Chondrocyte (in vitro differentiated cells): ENCODE results near the gene CFD. TPM values are rescaled to one million over a fixed set of nuclear protein-coding genes. Genes with fewer than 3 reads are reported as not detected.
"Not testable (repeated sequence)": the region's sequence is repeated elsewhere in the genome, so short reads cannot be mapped to it uniquely, and the experiment has no call there.

Source experiments
- DNase-seq: peaks from one replicate; pipeline ENCODE4 v3.0.0; 2021; ENCODE audit warnings: mixed read lengths, low spot score
- H3K27ac Mint-ChIP-seq: one replicate; pipeline ENCODE4 v1.8.0; 2021; ENCODE audit warnings: mild to moderate bottlenecking, moderate library complexity, mixed read lengths; ENCODE audit not compliant: unreplicated experiment
- H3K27me3 Mint-ChIP-seq: 2 replicates; pipeline ENCODE4 v1.8.0; 2021; ENCODE audit warnings: low read depth, mixed read lengths
- H3K36me3 Mint-ChIP-seq: 2 replicates; pipeline ENCODE4 v1.8.0; 2021; ENCODE audit warnings: low read depth, mixed read lengths
- H3K4me1 Mint-ChIP-seq: 2 replicates; pipeline ENCODE4 v1.8.0; 2021; ENCODE audit warnings: low read depth, mild to moderate bottlenecking, mixed read lengths
- H3K4me3 Mint-ChIP-seq: one replicate; pipeline ENCODE4 v1.8.0; 2021; ENCODE audit warnings: mild to moderate bottlenecking, moderate library complexity, mixed read lengths; ENCODE audit not compliant: unreplicated experiment
- H3K9me3 Mint-ChIP-seq: 2 replicates; pipeline ENCODE4 v1.8.0; 2021; ENCODE audit warnings: low read depth, mixed read lengths
- total RNA-seq: library from RNA; stranded (reverse); gene quantifications from 3 replicates; pipeline ENCODE4 v1.2.1, GENCODE V29; 2021
- TF ChIP-seq, protein P1 (sequence below): fragments of 200-600 bp; sonication (generic); IDR thresholded peaks from 2 replicates; pipeline ENCODE4 v1.5.0; 2021; ENCODE audit warnings: antibody characterized with exemption, mild to moderate bottlenecking, moderate library complexity

The CFD gene
- total RNA-seq, 1 donor from 2014 or later: 1.8 TPM

DNA sequence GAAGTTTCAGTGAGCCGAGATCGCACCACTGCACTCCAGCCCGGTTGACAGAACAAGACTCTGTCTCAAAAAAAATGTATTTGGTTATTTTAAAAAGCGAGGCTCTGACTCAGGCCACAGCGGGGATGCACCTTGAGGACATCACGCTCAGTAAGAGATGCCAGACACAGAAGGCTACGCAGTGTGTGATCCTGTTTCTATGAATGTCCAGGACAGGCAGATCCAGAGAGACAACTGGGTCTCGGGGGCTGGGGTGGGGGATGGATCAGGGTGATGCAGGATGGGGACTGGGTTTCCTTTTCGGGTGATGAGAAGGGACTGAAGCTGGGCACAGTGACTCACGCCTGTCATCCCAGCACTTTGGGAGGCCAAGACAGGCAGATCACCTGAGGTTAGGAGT, 28.1 kb downstream of the CFD start:
- no peak overlapping the region for H3K4me3 Mint-ChIP-seq

GRCh38 chr19:888581-889385, 29.3 kb downstream of the CFD start:
- DNase-seq: no peak
- Mint-ChIP-seq H3K4me3 (no peak overlapping the region), H3K4me1 (peaks cover 15% of the 10 kb centered on the region), H3K36me3 (peaks cover 2% of the 10 kb centered on the region), H3K27me3 (no peaks in the 10 kb centered on the region), H3K9me3 (no peaks in the 10 kb centered on the region), H3K27ac (no peak overlapping the region)
- TF ChIP-seq, protein P1, sequence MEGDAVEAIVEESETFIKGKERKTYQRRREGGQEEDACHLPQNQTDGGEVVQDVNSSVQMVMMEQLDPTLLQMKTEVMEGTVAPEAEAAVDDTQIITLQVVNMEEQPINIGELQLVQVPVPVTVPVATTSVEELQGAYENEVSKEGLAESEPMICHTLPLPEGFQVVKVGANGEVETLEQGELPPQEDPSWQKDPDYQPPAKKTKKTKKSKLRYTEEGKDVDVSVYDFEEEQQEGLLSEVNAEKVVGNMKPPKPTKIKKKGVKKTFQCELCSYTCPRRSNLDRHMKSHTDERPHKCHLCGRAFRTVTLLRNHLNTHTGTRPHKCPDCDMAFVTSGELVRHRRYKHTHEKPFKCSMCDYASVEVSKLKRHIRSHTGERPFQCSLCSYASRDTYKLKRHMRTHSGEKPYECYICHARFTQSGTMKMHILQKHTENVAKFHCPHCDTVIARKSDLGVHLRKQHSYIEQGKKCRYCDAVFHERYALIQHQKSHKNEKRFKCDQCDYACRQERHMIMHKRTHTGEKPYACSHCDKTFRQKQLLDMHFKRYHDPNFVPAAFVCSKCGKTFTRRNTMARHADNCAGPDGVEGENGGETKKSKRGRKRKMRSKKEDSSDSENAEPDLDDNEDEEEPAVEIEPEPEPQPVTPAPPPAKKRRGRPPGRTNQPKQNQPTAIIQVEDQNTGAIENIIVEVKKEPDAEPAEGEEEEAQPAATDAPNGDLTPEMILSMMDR: no peak

More for the DNA sequence above, 28.1 kb downstream of the CFD start:
- H3K27ac Mint-ChIP-seq: no peak overlapping the region
- no peaks in the 10 kb centered on the region for H3K9me3 Mint-ChIP-seq
- DNase-seq: no peak
- peaks cover 2% of the 10 kb centered on the region for H3K36me3 Mint-ChIP-seq
- peaks cover 8% of the 10 kb centered on the region for H3K4me1 Mint-ChIP-seq
- TF ChIP-seq, protein P1: no peak
- no peaks in the 10 kb centered on the region for H3K27me3 Mint-ChIP-seq

GRCh38 chr19:889662-890295, 30.3 kb downstream of the CFD start:
- Mint-ChIP-seq H3K9me3 (no peaks in the 10 kb centered on the region), H3K36me3 (peaks cover 2% of the 10 kb centered on the region), H3K4me1 (peaks cover 16% of the 10 kb centered on the region), H3K27ac (no peak overlapping the region), H3K4me3 (no peak overlapping the region), H3K27me3 (no peaks in the 10 kb centered on the region)
- TF ChIP-seq, protein P1: no peak
- DNase-seq: no peak

DNA sequence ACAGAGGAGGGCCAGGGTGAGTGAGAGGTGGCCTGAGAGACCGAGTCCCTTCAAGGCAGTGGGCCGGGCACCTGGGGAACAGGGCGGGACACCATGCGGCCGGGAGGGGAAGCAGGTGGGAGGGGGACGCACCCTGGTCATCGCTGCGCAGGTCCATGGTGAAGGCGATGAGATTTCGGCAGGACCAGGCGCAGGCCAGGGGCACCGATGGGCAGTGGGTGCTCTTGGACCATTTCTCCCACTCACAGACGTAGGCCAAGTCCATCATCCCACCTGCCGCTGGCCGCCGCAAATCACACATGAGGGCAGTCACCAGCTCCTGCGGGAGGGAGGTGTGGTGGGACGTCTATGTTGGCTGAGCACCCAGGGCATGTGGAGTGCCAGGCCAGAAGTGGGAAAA, 31.4 kb downstream of the CFD start:
- Mint-ChIP-seq H3K27ac (no peak overlapping the region), H3K36me3 (peaks cover 2% of the 10 kb centered on the region), H3K4me3 (peak overlapping the region; percentile 62), H3K4me1 (peaks cover 16% of the 10 kb centered on the region), H3K9me3 (no peaks in the 10 kb centered on the region), H3K27me3 (no peaks in the 10 kb centered on the region)
- DNase-seq: no peak
- TF ChIP-seq, protein P1: no peak

DNA sequence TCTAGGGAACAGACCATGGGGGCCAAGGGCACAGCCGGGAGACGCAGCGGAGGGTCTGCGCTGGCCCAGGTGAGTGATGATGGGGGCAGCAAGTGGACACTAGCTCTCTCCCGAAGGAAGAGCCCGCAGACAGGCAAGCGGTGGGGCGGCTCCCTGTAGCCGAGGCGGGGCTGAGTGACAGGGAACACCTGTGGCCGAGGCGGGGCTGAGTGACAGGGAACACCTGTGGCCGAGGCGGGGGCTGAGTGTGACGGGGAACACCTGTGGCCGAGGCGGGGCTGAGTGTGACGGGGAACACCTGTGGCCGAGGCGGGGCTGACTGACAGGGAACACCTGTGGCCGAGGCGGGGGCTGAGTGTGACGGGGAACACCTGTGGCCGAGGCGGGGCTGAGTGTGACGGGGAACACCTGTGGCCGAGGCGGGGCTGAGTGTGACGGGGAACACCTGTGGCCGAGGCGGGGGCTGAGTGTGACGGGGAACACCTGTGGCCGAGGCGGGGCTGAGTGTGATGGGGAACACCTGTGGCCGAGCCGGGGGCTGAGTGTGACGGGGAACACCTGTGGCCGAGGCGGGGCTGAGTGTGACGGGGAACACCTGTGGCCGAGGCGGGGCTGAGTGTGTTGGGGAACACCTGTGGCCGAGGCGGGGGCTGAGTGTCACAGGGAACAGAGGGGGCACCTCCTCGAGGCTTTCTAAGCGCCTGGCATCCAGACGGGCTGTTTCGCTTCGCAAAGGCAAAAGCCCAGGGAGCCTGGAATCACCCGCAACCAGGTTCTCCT, 32.1 kb downstream of the CFD start:
- peaks cover 16% of the 10 kb centered on the region for H3K4me1 Mint-ChIP-seq
- H3K27me3 Mint-ChIP-seq, H3K9me3 Mint-ChIP-seq, H3K27ac Mint-ChIP-seq, DNase-seq, H3K36me3 Mint-ChIP-seq: not testable (repeated sequence)
- peak overlapping the region; percentile 82 for H3K4me3 Mint-ChIP-seq
